Gastrocnemius medialis (tissue), 4 donors: Measurements from ENCODE around the gene CCDC12. TPM values are rescaled to one million over a fixed set of nuclear protein-coding genes. Genes with fewer than 3 reads are reported as not detected.

Experiments
- ATAC-seq, 2 donors: fragments of 150-250 bp; one replicate each; pipeline ENCODE4 v1.9.1; 2016
- DNase-seq, 2 donors: peaks; one replicate each; pipeline ENCODE4 v3.0.0-alpha.2; 2019
- H3K27ac ChIP-seq, 4 donors: fragments of 200-600 bp; sonication (generic); 1 replicate in 1 of 4; 2 replicates in 3 of 4; pipeline ENCODE4 v1.5.1; 2016 to 2018; ENCODE audit warnings: mild to moderate bottlenecking in 2 of 4, moderate library complexity in 1 of 4
- H3K27me3 ChIP-seq, 3 donors: fragments of 200-600 bp; sonication (generic) in 2 of 3; 1 replicate in 1 of 3; 2 replicates in 2 of 3; pipeline versions ENCODE4 v1.5.1 to v1.6.0; 2016 to 2019; ENCODE audit warnings: mild to moderate bottlenecking in 1 of 3, moderate library complexity in 1 of 3
- H3K36me3 ChIP-seq, 2 donors: fragments of 200-600 bp; sonication (generic) in 1 of 2; one replicate each; pipeline ENCODE4 v1.5.1; 2017 to 2018
- H3K4me1 ChIP-seq, 2 donors: fragments of 200-600 bp; sonication (generic) in 1 of 2; one replicate each; pipeline ENCODE4 v1.5.1; 2016 to 2017; ENCODE audit warnings: mild to moderate bottlenecking in 2 of 2
- H3K4me3 ChIP-seq, 4 donors: fragments of 200-600 bp; sonication (generic) in 3 of 4; 1 replicate in 1 of 4; 2 replicates in 3 of 4; pipeline ENCODE4 v1.5.1; 2016 to 2019; ENCODE audit warnings: mild to moderate bottlenecking in 2 of 4
- H3K9me3 ChIP-seq, 3 donors: fragments of 200-600 bp; sonication (generic) in 2 of 3; 1 replicate in 1 of 3; 2 replicates in 2 of 3; pipeline ENCODE4 v1.5.1; 2016 to 2019
- CTCF ChIP-seq, 5 experiments: fragments of 450-650 bp in 3 of 5; fragments of 200-600 bp in 2 of 5; sonication (generic) in 2 of 5; IDR thresholded peaks in 4 of 5; conservative IDR thresholded peaks in 1 of 5; 1 replicate in 4 of 5; 2 replicates in 1 of 5; pipeline ENCODE4 v1.5.1; 2016 to 2019; ENCODE audit warnings: antibody characterized with exemption in 5 of 5, mild to moderate bottlenecking in 3 of 5, moderate library complexity in 3 of 5
- POLR2A ChIP-seq, 2 donors: fragments of 450-650 bp; IDR thresholded peaks; one replicate each; pipeline ENCODE4 v1.6.1; 2017; ENCODE audit warnings: antibody characterized with exemption in 2 of 2, mild to moderate bottlenecking in 2 of 2, moderate library complexity in 2 of 2
- in situ Hi-C, 4 donors: fragments of 200-750 bp; cut with MboI; loops; one replicate each; pipeline versions ENCODE4 v1.15.0 to v1.8.0; 2017; ENCODE audit warnings: low sequenced_read_pairs in 4 of 4
- intact Hi-C: fragments of 100-400 bp; cut with DNase I; formaldehyde crosslinking; loops from one replicate; pipeline ENCODE4 v1.15.1; 2023; ENCODE audit warnings: low total_unique reads
- total RNA-seq, 4 donors: library from RNA; depleted of rRNA; stranded (reverse); fragments of >200 nt; gene quantifications; one replicate each; pipeline versions ENCODE4 v1.1.0 to v1.2.3, GENCODE V29; 2016

Gene CCDC12
- total RNA-seq, 4 donors from 2014 or later = 24.6 to 32.0 (median 29.0) TPM

DNA sequence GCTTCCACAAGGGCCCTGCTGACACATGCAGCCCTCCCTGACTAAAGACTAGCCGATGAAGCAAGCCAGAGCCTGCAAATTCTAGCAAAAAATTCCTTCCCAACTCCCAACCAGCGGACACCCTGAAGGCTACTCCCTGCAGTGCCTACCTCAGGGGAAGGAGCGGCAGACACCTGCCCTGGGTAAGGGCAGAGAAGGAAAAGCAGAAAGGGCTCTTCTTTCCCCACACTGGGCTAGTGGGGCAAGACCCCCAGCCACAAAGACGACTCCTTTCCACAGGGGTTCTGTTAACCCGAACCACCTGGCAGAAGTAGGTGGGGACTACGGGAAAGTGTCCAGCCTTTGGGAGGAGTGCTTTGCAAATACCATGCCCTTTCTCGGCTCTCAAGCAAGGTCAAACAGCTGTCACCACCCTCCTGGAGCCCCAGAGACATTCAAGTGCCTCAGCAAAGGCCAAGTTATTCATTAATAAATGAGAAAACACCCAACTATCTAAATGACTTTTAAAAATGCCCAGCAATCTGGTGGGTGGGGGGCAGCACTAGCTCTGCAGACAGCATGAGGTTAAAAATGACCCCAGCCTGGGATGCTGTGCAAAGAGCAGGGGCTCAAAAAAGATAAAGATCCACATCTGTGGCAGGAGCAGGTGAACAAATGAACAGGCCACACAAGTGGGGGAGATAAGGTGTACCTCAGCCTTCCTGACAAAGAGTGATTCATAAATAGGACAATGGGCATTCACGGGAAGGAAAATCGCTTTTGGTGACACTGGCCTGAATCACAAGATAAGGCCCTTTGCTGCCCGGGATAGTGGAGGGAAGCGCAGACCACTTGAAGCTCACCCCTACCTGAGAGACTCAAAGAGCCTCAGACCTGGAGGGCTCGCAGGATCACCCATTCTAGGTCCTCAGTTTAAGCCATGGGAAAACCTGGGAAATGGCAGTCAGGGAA lies 33.0 kb downstream of the CCDC12 start:
- Histone ChIP-seq H3K4me3 (no peak overlapping the region), H3K4me1 (peaks cover 71 to 73% of the 10 kb centered on the region in 2 donors), H3K27ac (peak overlapping the region; percentile 69 to 89 (median 86)), H3K36me3 (peaks cover 0 to 10% of the 10 kb centered on the region in 2 donors), H3K9me3 (no peaks in the 10 kb centered on the region), H3K27me3 (no peaks in the 10 kb centered on the region)
- TF ChIP-seq POLR2A (IDR thresholded peaks at IDR 0.05) (no peak), CTCF (IDR thresholded peaks at IDR 0.05 in 4 of 5, conservative IDR thresholded peaks at IDR 0.05 in 1 of 5) (no peak)
- in situ Hi-C loops = no loop called here
- no peak for ATAC-seq
- intact Hi-C loops = no loop called here
- DNase-seq = peak in 1 of 2 donors; percentile 56

- DNase-seq = no peak
- H3K9me3 ChIP-seq = no peaks in the 10 kb centered on the region
These were observed 33.9 kb downstream of the CCDC12 start for GRCh38 chr3:46942481-46943236.

DNA sequence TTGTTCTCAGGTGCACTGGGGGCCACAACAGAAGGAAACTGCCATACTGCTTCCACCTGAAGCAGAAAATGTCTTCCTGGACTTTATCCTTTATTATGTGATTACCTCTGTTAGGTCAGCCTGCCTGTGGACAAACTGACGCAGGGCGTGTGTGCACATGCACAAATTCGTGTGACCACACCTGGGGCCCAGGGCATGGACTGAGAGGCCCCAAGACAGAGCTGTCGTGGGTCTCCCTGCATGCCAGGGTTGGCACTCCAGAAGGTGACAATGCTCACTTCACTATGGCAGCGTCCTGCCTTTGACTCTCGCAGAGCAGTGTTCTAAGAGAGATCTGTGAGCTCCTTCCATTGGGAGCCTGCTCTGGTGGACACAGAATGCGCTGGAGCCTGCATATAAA lies 34.5 kb downstream of the CCDC12 start:
- H3K9me3 ChIP-seq = no peaks in the 10 kb centered on the region
- intact Hi-C loops = no loop called here
- in situ Hi-C loops = no loop called here
- peaks cover 67 to 71% of the 10 kb centered on the region in 2 donors for H3K4me1 ChIP-seq
- peaks cover 0 to 10% of the 10 kb centered on the region in 2 donors for H3K36me3 ChIP-seq
- H3K27me3 ChIP-seq = no peaks in the 10 kb centered on the region
- DNase-seq = no peak
- no peak for TF ChIP-seq POLR2A (IDR thresholded peaks at IDR 0.05)
- TF ChIP-seq CTCF (IDR thresholded peaks at IDR 0.05 in 4 of 5, conservative IDR thresholded peaks at IDR 0.05 in 1 of 5) = no peak
- ATAC-seq = no peak
- H3K4me3 ChIP-seq = no peak overlapping the region
- peak overlapping the region; percentile 69 to 89 (median 86) for H3K27ac ChIP-seq

More at GRCh38 chr3:46942481-46943236, 33.9 kb downstream of the CCDC12 start:
- H3K36me3 ChIP-seq = peaks cover 0 to 10% of the 10 kb centered on the region in 2 donors
- no peak overlapping the region for H3K4me3 ChIP-seq
- no peaks in the 10 kb centered on the region for H3K27me3 ChIP-seq
- H3K27ac ChIP-seq = peak overlapping the region; percentile 69 to 89 (median 86)
- TF ChIP-seq POLR2A (IDR thresholded peaks at IDR 0.05) (no peak), CTCF (IDR thresholded peaks at IDR 0.05 in 4 of 5, conservative IDR thresholded peaks at IDR 0.05 in 1 of 5) (no peak)
- in situ Hi-C loops = no loop called here
- intact Hi-C loops = no loop called here
- H3K4me1 ChIP-seq = peaks cover 70 to 71% of the 10 kb centered on the region in 2 donors
- no peak for ATAC-seq

- Histone ChIP-seq H3K27me3 (no peaks in the 10 kb centered on the region), H3K9me3 (no peaks in the 10 kb centered on the region), H3K27ac (peak overlapping the region; percentile 90 to 96 (median 92)), H3K4me3 (no peak overlapping the region), H3K36me3 (peaks cover 0 to 10% of the 10 kb centered on the region in 2 donors), H3K4me1 (peaks cover 70 to 74% of the 10 kb centered on the region in 2 donors)
- no peak for TF ChIP-seq CTCF (IDR thresholded peaks at IDR 0.05 in 4 of 5, conservative IDR thresholded peaks at IDR 0.05 in 1 of 5)
- TF ChIP-seq POLR2A (IDR thresholded peaks at IDR 0.05) = no peak
- ATAC-seq (no peak), DNase-seq (no peak)
- in situ Hi-C loops = no loop called here
- intact Hi-C loops = loop anchor here (10.0 kb wide), 2 partner anchors 225 to 375 kb away; partner anchors contain the start of genes LRRC2 and SETD2
These were observed 36.7 kb downstream of the CCDC12 start for GRCh38 chr3:46939578-46940445.
